DND-41 (cell line): ENCODE measurements around the gene ZNF701.

Source experiments
- EZH2 ChIP-seq: IDR thresholded peaks from 3 replicates; pipeline ENCODE4 v1.6.1; 2012; ENCODE audit warnings: borderline replicate concordance, low read depth, mild to moderate bottlenecking, moderate library complexity, low read length, inconsistent platforms; ENCODE audit not compliant: severe bottlenecking
- TF ChIP-seq, protein P1 (sequence below): IDR thresholded peaks from 2 replicates; pipeline ENCODE4 v1.5.1; 2012; ENCODE audit warnings: borderline replicate concordance, low read length, moderate library complexity, mild to moderate bottlenecking; ENCODE audit not compliant: poor library complexity, severe bottlenecking; ENCODE audit errors: extremely low read depth

DNA sequence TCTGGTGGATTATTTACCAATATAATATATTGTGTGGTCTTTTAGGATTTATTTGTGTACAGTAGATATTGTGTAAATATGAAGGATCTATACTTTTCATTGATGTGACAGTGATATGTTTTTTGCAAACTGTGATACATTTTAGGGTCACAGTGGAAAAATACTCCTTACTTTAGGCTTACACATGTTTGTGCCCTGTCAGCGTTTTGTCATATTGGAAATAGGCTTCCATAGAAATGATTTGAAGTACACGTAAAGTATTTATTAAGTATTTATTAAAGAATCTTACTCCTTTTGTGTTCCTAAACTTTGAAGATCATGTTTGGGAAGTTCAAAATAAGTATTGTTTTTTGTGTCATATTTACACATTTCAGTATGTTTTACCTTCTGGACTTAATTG lies 37.6 kb upstream of the ZNF701 start:
- TF ChIP-seq, protein P1, sequence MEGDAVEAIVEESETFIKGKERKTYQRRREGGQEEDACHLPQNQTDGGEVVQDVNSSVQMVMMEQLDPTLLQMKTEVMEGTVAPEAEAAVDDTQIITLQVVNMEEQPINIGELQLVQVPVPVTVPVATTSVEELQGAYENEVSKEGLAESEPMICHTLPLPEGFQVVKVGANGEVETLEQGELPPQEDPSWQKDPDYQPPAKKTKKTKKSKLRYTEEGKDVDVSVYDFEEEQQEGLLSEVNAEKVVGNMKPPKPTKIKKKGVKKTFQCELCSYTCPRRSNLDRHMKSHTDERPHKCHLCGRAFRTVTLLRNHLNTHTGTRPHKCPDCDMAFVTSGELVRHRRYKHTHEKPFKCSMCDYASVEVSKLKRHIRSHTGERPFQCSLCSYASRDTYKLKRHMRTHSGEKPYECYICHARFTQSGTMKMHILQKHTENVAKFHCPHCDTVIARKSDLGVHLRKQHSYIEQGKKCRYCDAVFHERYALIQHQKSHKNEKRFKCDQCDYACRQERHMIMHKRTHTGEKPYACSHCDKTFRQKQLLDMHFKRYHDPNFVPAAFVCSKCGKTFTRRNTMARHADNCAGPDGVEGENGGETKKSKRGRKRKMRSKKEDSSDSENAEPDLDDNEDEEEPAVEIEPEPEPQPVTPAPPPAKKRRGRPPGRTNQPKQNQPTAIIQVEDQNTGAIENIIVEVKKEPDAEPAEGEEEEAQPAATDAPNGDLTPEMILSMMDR, result no peak
- TF ChIP-seq EZH2, result no peak
